GM12878 (cell line): Measurements from ENCODE around the gene MICB. TPM values are rescaled to one million over a fixed set of nuclear protein-coding genes. Genes with fewer than 3 reads are reported as not detected.
A peak's percentile ranks its signal among the peaks of the same experiment; 100 is the strongest.
"Not testable (repeated sequence)": the region's sequence is repeated elsewhere in the genome, so short reads cannot be mapped to it uniquely, and the experiment has no call there.

ENCODE experiments used
- ATAC-seq: fragments of 200-7000 bp; cut with Tn5 transposase; 3 replicates; pipeline ENCODE4 v1.9.1; 2020; ENCODE audit warnings: mild to moderate bottlenecking, moderate library complexity
- BruUV-seq: library from RNA; stranded (reverse); fragments of 400-500 nt; replicated peaks from 2 replicates; lab custom pipeline; 2021; lab: Mats Ljungman, UMichigan
- CTCF ChIA-PET: fragments of 300-600 bp; sonication (Branson Sonifier 250); formaldehyde crosslinking; extraction: SDS; loops from one replicate; lab custom pipeline; 2021; ENCODE audit warnings: inconsistent platforms; lab: Yijun Ruan, JAX
- POLR2A ChIA-PET: fragments of 350-600 bp; formaldehyde crosslinking; extraction: SDS; loops from one replicate; lab custom pipeline; 2021; ENCODE audit warnings: inconsistent platforms; lab: Charles Lee
- RAD21 ChIA-PET: fragments of 300-600 bp; sonication (Branson Sonifier 250); formaldehyde crosslinking; loops from one replicate; lab custom pipeline; 2023; ENCODE audit warnings: antibody characterized with exemption; ENCODE audit not compliant: unreplicated experiment; lab: Charles Lee
- SMC1A ChIA-PET: fragments of 300-600 bp; sonication (Branson Sonifier 250); formaldehyde crosslinking; loops from one replicate; lab custom pipeline; 2023; ENCODE audit not compliant: unreplicated experiment, uncharacterized antibody; lab: Charles Lee
- DNase-seq: peaks from one replicate; pipeline ENCODE4 v3.0.0-alpha.2; 2011; ENCODE audit warnings: low read depth, low spot score
- FAIRE-seq: peaks from 3 replicates; lab custom pipeline; 2011; peaks lifted over from hg19 to GRCh38; lab: Jason Lieb, UNC
- H2AFZ ChIP-seq: 2 replicates; pipeline ENCODE4 v1.6.0; 2011; ENCODE audit warnings: low read depth, low read length, control low read depth; ENCODE audit not compliant: control insufficient read depth
- H3K27ac ChIP-seq: 2 replicates; pipeline ENCODE4 v1.5.1; 2011; ENCODE audit warnings: control low read depth; ENCODE audit not compliant: control insufficient read depth, insufficient read depth
- H3K27me3 ChIP-seq, 2 experiments: replicated peaks in 1 of 2; 2 replicates each; pipeline versions ENCODE4 v1.6.0 to v1.6.1; 2011; ENCODE audit warnings: low read length in 1 of 2; ENCODE audit not compliant: control insufficient read depth in 2 of 2, insufficient read depth in 2 of 2
- H3K36me3 ChIP-seq, 2 experiments: 2 replicates each; pipeline ENCODE4 v1.5.1; 2011; ENCODE audit warnings: low read length in 1 of 2; ENCODE audit not compliant: control insufficient read depth in 2 of 2, insufficient read depth in 2 of 2
- H3K4me1 ChIP-seq: 2 replicates; pipeline ENCODE4 v1.6.1; 2011; ENCODE audit warnings: mild to moderate bottlenecking, low read length, moderate library complexity, mixed read lengths; ENCODE audit not compliant: control insufficient read depth, insufficient read depth
- H3K4me2 ChIP-seq: 2 replicates; pipeline ENCODE4 v1.6.0; 2011; ENCODE audit warnings: control low read depth; ENCODE audit not compliant: control insufficient read depth, insufficient read depth
- H3K4me3 ChIP-seq: fragments of 200-600 bp; sonication (generic); 2 replicates; pipeline ENCODE4 v1.5.1; 2016
- H3K79me2 ChIP-seq: 2 replicates; pipeline ENCODE4 v1.6.0; 2011; ENCODE audit warnings: low read length; ENCODE audit not compliant: control insufficient read depth, insufficient read depth
- H3K9ac ChIP-seq: 2 replicates; pipeline ENCODE4 v1.8.0; 2011; ENCODE audit warnings: low read length, control low read depth, mixed read lengths; ENCODE audit not compliant: control insufficient read depth, insufficient read depth
- H3K9me3 ChIP-seq: replicated peaks from 3 replicates; pipeline ENCODE4 v1.5.1; 2011; ENCODE audit warnings: mild to moderate bottlenecking, low read length; ENCODE audit not compliant: control insufficient read depth, insufficient read depth
- H4K20me1 ChIP-seq: 2 replicates; pipeline ENCODE4 v1.6.0; 2011; ENCODE audit not compliant: control insufficient read depth, insufficient read depth
- FOS ChIP-seq: IDR thresholded peaks from 3 replicates; pipeline ENCODE4 v1.6.1; 2011; ENCODE audit warnings: borderline replicate concordance; ENCODE audit not compliant: insufficient read length; ENCODE audit errors: extremely low read depth
- HDAC2 ChIP-seq: fragments of 200-600 bp; sonication (generic); IDR thresholded peaks from 2 replicates; pipeline ENCODE4 v1.6.1; 2017
- HDAC6 ChIP-seq: fragments of 200-600 bp; sonication (generic); IDR thresholded peaks from one replicate; pipeline ENCODE4 v1.8.0; 2017; ENCODE audit warnings: antibody characterized with exemption; ENCODE audit not compliant: unreplicated experiment
- NFXL1 ChIP-seq: fragments of 450-650 bp; IDR thresholded peaks from 2 replicates; pipeline ENCODE4 v1.6.1; 2017; ENCODE audit warnings: antibody characterized with exemption, mild to moderate bottlenecking, borderline replicate concordance
- NR2F1 ChIP-seq: fragments of 450-650 bp; conservative IDR thresholded peaks from 2 replicates; pipeline ENCODE4 v1.6.1; 2017; ENCODE audit warnings: mild to moderate bottlenecking
- RAD21 ChIP-seq: IDR thresholded peaks from 2 replicates; pipeline ENCODE4 v1.6.1; 2011; ENCODE audit warnings: mild to moderate bottlenecking, low read depth, low read length, moderate library complexity; ENCODE audit not compliant: insufficient read depth
- RBBP5 ChIP-seq: fragments of 200-600 bp; sonication (generic); conservative IDR thresholded peaks from 2 replicates; pipeline ENCODE4 v1.6.1; 2016
- SREBF2 ChIP-seq: IDR thresholded peaks from 2 replicates; pipeline ENCODE4 v1.6.1; 2012; ENCODE audit warnings: mild to moderate bottlenecking, low read length
- SUPT20H ChIP-seq: IDR thresholded peaks from 2 replicates; pipeline ENCODE4 v1.6.1; 2011; ENCODE audit warnings: low read depth, mild to moderate bottlenecking, low read length, moderate library complexity, borderline replicate concordance; ENCODE audit not compliant: control insufficient read depth
- TAF1 ChIP-seq: IDR thresholded peaks from 2 replicates; pipeline ENCODE4 v1.6.1; 2011; ENCODE audit warnings: mild to moderate bottlenecking, low read depth, low read length, borderline replicate concordance
- WRNIP1 ChIP-seq: IDR thresholded peaks from 2 replicates; pipeline ENCODE4 v1.6.1; 2011; ENCODE audit warnings: low read depth, low read length, improper control_type of control experiment, borderline replicate concordance
- WGBS: methylation state at CpG from one replicate; pipeline ENCODE4 v1.1.6; 2016; ENCODE audit warnings: low lambda C conversion rate; ENCODE audit not compliant: insufficient replicate concordance, insufficient coverage; ENCODE audit errors: missing lambda C conversion rate; 5-methylcytosine and 5-hydroxymethylcytosine counted together
- in situ Hi-C: fragments of 300-500 bp; cut with MboI; formaldehyde crosslinking; loops from 9 replicates; pipeline ENCODE4 v1.14.3; 2018; ENCODE audit warnings: mixed read lengths
- intact Hi-C: fragments of 100-400 bp; cut with micrococcal nuclease; formaldehyde crosslinking; loops from one replicate; pipeline ENCODE4 v1.14.2; 2022; ENCODE audit not compliant: unreplicated experiment
- polyA plus RNA-seq, 11 experiments: library from polyadenylated mRNA; depleted of rRNA in 4 of 11; unstranded in 6 of 11; stranded (reverse) in 5 of 11; fragments of >200 nt; fragmentation: Nextera tagmentation in 4 of 11; fragmentation: Illumina TruSeq in 1 of 11; extraction: Ambion mirVana in 4 of 11; extraction: Trizol in 1 of 11; gene quantifications; 1 replicate in 1 of 11; 2 replicates in 10 of 11; pipeline versions ENCODE4 v1.2.1 to v1.2.3, GENCODE V29; 2011 to 2016; ENCODE audit warnings: inconsistent platforms in 2 of 11, missing spikeins in 2 of 11, low read depth in 1 of 11
- total RNA-seq, 4 experiments: library from RNA; depleted of rRNA in 3 of 4; stranded (reverse); fragments of >200 nt in 3 of 4; fragmentation: Illumina TruSeq in 1 of 4; extraction: Trizol in 1 of 4; gene quantifications; 2 replicates each; pipeline versions ENCODE4 v1.2.1 to v1.2.3, GENCODE V29; 2013 to 2021

Gene MICB
- total and polyA plus RNA-seq, 10 of the 15 experiments (the other 5 are each of a cell fraction or from before 2014, with no cell fraction given) = 9.0 to 37.1 (median 17.8) TPM

GRCh38 chr6:31502586-31502985 is 4.6 kb downstream of the MICB start:
- H3K4me2 ChIP-seq = no peak overlapping the region; the same call in 1 of the 2 replicates
- no peak for TF ChIP-seq TAF1
- TF ChIP-seq RBBP5 = no peak
- no peak for TF ChIP-seq HDAC2
- TF ChIP-seq RAD21 = no peak
- TF ChIP-seq NFXL1 = no peak
- TF ChIP-seq FOS = no peak
- TF ChIP-seq WRNIP1 = no peak
- TF ChIP-seq HDAC6 = no peak
- no peak for TF ChIP-seq SUPT20H
- no peak for TF ChIP-seq NR2F1
- TF ChIP-seq SREBF2 = no peak
- intact Hi-C loops = no loop called here
- ChIA-PET RAD21 (interaction anchor here (1.2 kb wide), 1 partner anchor 39 kb away, joined by 5 read pairs; the partner anchor contains the start of gene DDX39B), SMC1A (interaction anchor here (0.9 to 1.4 kb wide), 4 partner anchors 10 to 49 kb away, joined by 3 to 4 read pairs (median 3); no protein-coding TSS in a partner anchor), CTCF (interaction anchor here (1.4 kb wide), 1 partner anchor 95 kb away, joined by 3 read pairs; no protein-coding TSS in a partner anchor), POLR2A (interaction anchor here (0.8 kb wide), 1 partner anchor 39 kb away, joined by 3 read pairs; the partner anchor contains the start of gene DDX39B)
- H3K9ac ChIP-seq = no peak overlapping the region
- H3K27ac ChIP-seq = no peak overlapping the region
- H3K9me3 ChIP-seq = no peaks in the 10 kb centered on the region
- peaks cover 71% of the 10 kb centered on the region for H3K79me2 ChIP-seq
- FAIRE-seq = peak; percentile 86
- no peaks in the 10 kb centered on the region for H4K20me1 ChIP-seq
- no TSS peak for BruUV-seq
- no peak overlapping the region for H3K4me3 ChIP-seq
- no peak overlapping the region for H2AFZ ChIP-seq
- ATAC-seq = no peak
- DNase-seq = no peak
- H3K36me3 ChIP-seq = peaks cover 13 to 22% of the 10 kb centered on the region in 2 experiments
- no peaks in the 10 kb centered on the region for H3K27me3 ChIP-seq
- in situ Hi-C loops = no loop called here
- no peaks in the 10 kb centered on the region for H3K4me1 ChIP-seq

GRCh38 chr6:31509036-31509435 is 11.1 kb downstream of the MICB start:
- H3K79me2 ChIP-seq = peaks cover 14% of the 10 kb centered on the region
- H3K27me3 ChIP-seq, BruUV-seq, POLR2A ChIA-PET, H3K4me1 ChIP-seq, FAIRE-seq, H4K20me1 ChIP-seq, DNase-seq, H3K9ac ChIP-seq, SMC1A ChIA-PET, in situ Hi-C loops, H3K27ac ChIP-seq, intact Hi-C loops, H2AFZ ChIP-seq, CTCF ChIA-PET, ATAC-seq, H3K9me3 ChIP-seq, RAD21 ChIA-PET, H3K4me2 ChIP-seq, H3K4me3 ChIP-seq: not testable (repeated sequence)
- 78% methylated on average over 2 of the region's 2 CpGs for WGBS
- H3K36me3 ChIP-seq = peaks cover 35 to 49% of the 10 kb centered on the region in 2 experiments
